Small intestine (tissue), 7 donors: ENCODE measurements around the gene ZNF180. TPM values are rescaled to one million over a fixed set of nuclear protein-coding genes. Genes with fewer than 3 reads are reported as not detected.

Source experiments
- DNase-seq, 2 donors: peaks; one replicate each; pipeline versions ENCODE4 v3.0.0 to v3.0.0-alpha.2; 2013
- FAIRE-seq: peaks from 2 replicates; lab custom pipeline; 2012; peaks lifted over from hg19 to GRCh38; lab: Jason Lieb, UNC
- H3K27ac ChIP-seq, 3 donors: one replicate each; pipeline ENCODE4 v1.5.1; 2013; ENCODE audit warnings: low read length in 2 of 3, mild to moderate bottlenecking in 2 of 3, control low read depth in 1 of 3, inconsistent platforms in 1 of 3, low read depth in 1 of 3, moderate library complexity in 1 of 3
- H3K27me3 ChIP-seq, 3 donors: one replicate each; pipeline ENCODE4 v1.6.1; 2013; ENCODE audit warnings: low read length in 3 of 3, inconsistent platforms in 1 of 3; ENCODE audit not compliant: control insufficient read depth in 3 of 3, insufficient read depth in 3 of 3
- H3K36me3 ChIP-seq, 3 donors: one replicate each; pipeline ENCODE4 v1.6.1; 2013; ENCODE audit warnings: low read length in 3 of 3, inconsistent platforms in 1 of 3, low read depth in 1 of 3, mild to moderate bottlenecking in 1 of 3, moderate library complexity in 1 of 3; ENCODE audit not compliant: control insufficient read depth in 3 of 3, insufficient read depth in 2 of 3
- H3K4me1 ChIP-seq, 3 donors: one replicate each; pipeline ENCODE4 v1.6.1; 2013; ENCODE audit warnings: low read length in 2 of 3, inconsistent platforms in 1 of 3, low read depth in 1 of 3, mild to moderate bottlenecking in 1 of 3, moderate library complexity in 1 of 3; ENCODE audit not compliant: control insufficient read depth in 3 of 3, insufficient read depth in 2 of 3
- H3K4me3 ChIP-seq, 3 donors: one replicate each; pipeline ENCODE4 v1.5.1; 2013; ENCODE audit warnings: low read length in 3 of 3, control low read depth in 1 of 3, inconsistent platforms in 1 of 3, low read depth in 1 of 3, mild to moderate bottlenecking in 1 of 3, moderate library complexity in 1 of 3
- H3K9me3 ChIP-seq, 2 donors: one replicate each; pipeline ENCODE4 v1.6.1; 2013; ENCODE audit warnings: low read depth in 1 of 2, low read length in 1 of 2; ENCODE audit not compliant: control insufficient read depth in 2 of 2, insufficient read depth in 1 of 2
- WGBS, 3 donors: extraction: QIAGEN DNeasy Blood & Tissue Kit; methylation state at CpG; one replicate each; pipeline ENCODE4 v1.1.7; 2013; 5-methylcytosine and 5-hydroxymethylcytosine counted together
- polyA plus RNA-seq, 4 donors: library from polyadenylated mRNA; stranded (reverse) in 3 of 4; unstranded in 1 of 4; fragments of 200-250 nt in 3 of 4; fragments of 120-200 nt in 1 of 4; gene quantifications; one replicate each; pipeline versions ENCODE4 v1.2.1 to v1.2.3, GENCODE V29; 2013
- donor health status: healthy with polysubstance abuse.
- donor health status: control.
- donor health status: control.
- donor health status: Bipolar disorder and iron deficiency.
- donor health status: healthy.

Gene ZNF180
- polyA plus RNA-seq, 4 donors: 4.6 to 11.4 (median 6.2) TPM

GRCh38 chr19:44438441-44438840, 61.9 kb downstream of the ZNF180 start:
- DNase-seq (no peak), FAIRE-seq (no peak)
- Histone ChIP-seq H3K4me1 (no peaks in the 10 kb centered on the region), H3K36me3 (peaks cover 0 to 31% (median 5%) of the 10 kb centered on the region in 3 donors), H3K4me3 (no peak overlapping the region), H3K27ac (no peak overlapping the region), H3K9me3 (peaks cover 0 to 60% of the 10 kb centered on the region in 2 donors), H3K27me3 (no peaks in the 10 kb centered on the region)
- WGBS, 3 donors: 96 to 97% (median 97%) methylated on average over 3 of the region's 3 CpGs

GRCh38 chr19:44435441-44435840, 64.9 kb downstream of the ZNF180 start:
- peaks cover 0 to 29% (median 5%) of the 10 kb centered on the region in 3 donors for H3K36me3 ChIP-seq
- WGBS, 3 donors: 83 to 91% (median 90%) methylated on average over 2 of the region's 2 CpGs
- no peak overlapping the region for H3K4me3 ChIP-seq
- H3K4me1 ChIP-seq: no peaks in the 10 kb centered on the region
- DNase-seq: no peak
- H3K27me3 ChIP-seq: no peaks in the 10 kb centered on the region
- FAIRE-seq: no peak
- no peak overlapping the region for H3K27ac ChIP-seq
- peaks cover 3 to 64% of the 10 kb centered on the region in 2 donors for H3K9me3 ChIP-seq

- Histone ChIP-seq H3K36me3 (peaks cover 0 to 33% (median 2%) of the 10 kb centered on the region in 3 donors), H3K27me3 (no peaks in the 10 kb centered on the region), H3K9me3 (peaks cover 3 to 77% of the 10 kb centered on the region in 2 donors), H3K4me3 (no peak overlapping the region), H3K4me1 (no peaks in the 10 kb centered on the region), H3K27ac (no peak overlapping the region)
- WGBS, 3 donors: 75 to 86% (median 85%) methylated on average over 1 of the region's 1 CpG
- FAIRE-seq: no peak
- no peak for DNase-seq
Observed at GRCh38 chr19:44430956-44431355, 69.4 kb downstream of the ZNF180 start.

Other genes starting within 250 kb of the ZNF180 start
- gene ZNF233, start 240.6 kb downstream of the ZNF180 start, polyA plus RNA-seq: 1 to 10 TPM in 1 of 4 donors, under 1 TPM in 2, not detected in 1; 0.22 to 5.8 (median 0.91) TPM
- gene ZNF235, start 195.5 kb downstream of the ZNF180 start, polyA plus RNA-seq: 1 to 10 TPM; 1.8 to 7.8 (median 2.9) TPM
- 1 to 10 TPM in 3 of 4 donors, under 1 TPM in 1; 0.81 to 8.7 (median 1.9) TPM for gene ZNF112, start 143.8 kb downstream of the ZNF180 start, polyA plus RNA-seq
- gene ZNF285, start 98.9 kb downstream of the ZNF180 start, polyA plus RNA-seq: 1 to 10 TPM in 3 of 4 donors, under 1 TPM in 1; 0.54 to 5.8 (median 1.3) TPM
- 1 to 10 TPM in 3 of 4 donors, under 1 TPM in 1; 0.27 to 9.2 (median 1.8) TPM for gene ZNF229, start 52.0 kb downstream of the ZNF180 start, polyA plus RNA-seq
- 10 to 100 TPM in 2 of 4 donors, 1 to 10 TPM in 1, under 1 TPM in 1; 0.19 to 28.4 (median 10.6) TPM for gene CEACAM20, start 29.2 kb upstream of the ZNF180 start, polyA plus RNA-seq
- 10 to 100 TPM in 3 of 4 donors, 1 to 10 TPM in 1; 5.8 to 54.3 (median 17.3) TPM for gene IGSF23, start 113.0 kb upstream of the ZNF180 start, polyA plus RNA-seq
- 10 to 100 TPM; 19.9 to 96.6 (median 24.1) TPM for gene PVR, start 143.4 kb upstream of the ZNF180 start, polyA plus RNA-seq
- gene CEACAM19, start 171.0 kb upstream of the ZNF180 start, polyA plus RNA-seq: 10 to 100 TPM in 3 of 4 donors, 1 to 10 TPM in 1; 4.3 to 53.0 (median 21.6) TPM
- under 1 TPM in 1 of 4 donors, not detected in 3; 0.07 TPM for gene CEACAM16, start 198.6 kb upstream of the ZNF180 start, polyA plus RNA-seq
- gene BCL3, start 248.2 kb upstream of the ZNF180 start, polyA plus RNA-seq: 100 to 1,000 TPM in 2 of 4 donors, 10 to 100 TPM in 2; 48.6 to 136 (median 77.3) TPM